ENCODE measurements around the gene SDE2. TPM values are rescaled to one million over a fixed set of nuclear protein-coding genes. Genes with fewer than 3 reads are reported as not detected.
"Not testable (repeated sequence)": the region's sequence is repeated elsewhere in the genome, so short reads cannot be mapped to it uniquely, and the experiment has no call there.

The SDE2 gene
- total RNA-seq, 2 donors from 2014 or later, result 11.1 to 18.7 TPM

DNA sequence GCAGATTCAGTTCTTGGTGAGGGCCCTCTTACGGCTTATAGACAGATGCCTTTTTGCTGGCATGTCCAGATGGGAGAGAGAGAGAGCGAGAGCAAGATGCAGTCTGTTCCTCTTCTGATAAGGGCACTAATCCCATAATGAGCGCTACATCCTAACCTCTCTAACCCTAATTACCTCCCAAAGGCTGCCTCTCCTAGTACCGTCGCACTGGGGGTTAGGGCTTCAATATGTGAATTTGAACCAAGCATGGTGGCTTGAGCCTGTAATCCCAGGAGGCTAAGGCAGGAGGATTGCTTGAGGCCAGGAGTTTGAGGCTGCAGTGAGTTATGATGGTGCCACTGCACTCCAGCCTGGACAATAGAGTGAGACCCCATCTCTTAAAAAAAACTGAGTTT, 10.5 kb upstream of the SDE2 start:
- DNase-seq, result no peak
- no peak for ATAC-seq
- intact Hi-C loops (cut with DNase I), result no loop called here

DNA sequence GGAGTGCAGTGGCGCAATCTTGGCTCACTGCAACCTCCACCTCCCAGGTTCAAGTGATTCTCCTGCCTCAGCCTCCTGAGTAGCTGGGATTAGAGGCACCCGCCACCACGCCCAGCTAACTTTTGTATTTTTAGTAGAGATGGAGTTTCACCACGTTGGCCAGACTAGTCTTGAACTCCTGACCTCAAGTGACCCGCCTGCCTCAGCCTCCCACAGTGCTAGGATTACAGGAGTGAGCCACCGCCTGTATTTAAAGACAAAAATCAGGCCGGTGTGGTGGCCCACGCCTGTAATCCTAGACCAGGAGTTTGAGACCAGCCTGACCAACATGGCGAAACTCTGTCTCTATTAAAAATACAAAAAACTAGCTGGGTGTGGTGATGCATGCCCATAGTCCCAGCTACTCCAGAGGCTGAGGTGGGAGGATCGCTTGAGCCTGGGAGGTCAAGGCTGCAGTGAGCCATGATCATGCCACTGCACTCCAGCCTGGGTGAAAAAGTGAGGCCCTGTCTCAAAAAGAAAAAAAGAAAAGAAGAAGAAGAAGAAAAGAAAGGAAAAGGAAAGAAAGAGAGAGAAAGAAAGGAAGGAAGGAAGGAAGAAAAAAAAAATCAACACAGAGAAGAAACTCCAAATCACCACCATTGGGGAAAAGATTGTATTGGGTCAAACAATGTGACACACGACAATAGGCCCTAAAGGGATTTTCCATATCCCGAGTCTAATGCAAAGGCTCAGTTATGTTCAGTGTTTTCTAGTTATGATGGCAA, 8.2 kb upstream of the SDE2 start:
- intact Hi-C loops (cut with DNase I); ATAC-seq; DNase-seq: not testable (repeated sequence)

DNA sequence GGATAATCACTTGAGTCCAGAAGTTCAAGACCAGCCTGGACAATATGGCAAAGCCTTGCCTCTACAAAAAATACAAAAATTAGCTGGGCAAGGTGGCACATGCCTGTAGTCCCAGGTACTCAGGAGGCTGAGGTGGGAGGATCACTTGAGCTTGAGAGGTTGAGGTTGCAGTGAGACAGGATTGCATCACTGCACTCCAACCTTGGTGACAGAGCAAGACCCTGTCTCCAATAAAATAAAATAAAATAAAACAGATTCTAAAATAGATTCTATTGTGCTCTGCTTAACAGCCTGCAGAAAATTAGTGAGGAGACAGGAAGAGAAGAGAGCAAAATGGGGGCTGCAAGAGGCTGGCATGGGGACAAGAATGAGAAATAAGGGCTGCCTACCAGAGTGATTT, 7.5 kb upstream of the SDE2 start:
- intact Hi-C loops (cut with DNase I), result no loop called here
- no peak for ATAC-seq
- no peak for DNase-seq

- intact Hi-C loops (cut with DNase I), result loop anchor here in 1 of 2 donors (5.0 kb wide), 1 partner anchor 108 kb away; no protein-coding TSS in a partner anchor
- no peak for ATAC-seq
- no peak for DNase-seq
Observed at GRCh38 chr1:226004396-226004795, 5.3 kb upstream of the SDE2 start.

DNA sequence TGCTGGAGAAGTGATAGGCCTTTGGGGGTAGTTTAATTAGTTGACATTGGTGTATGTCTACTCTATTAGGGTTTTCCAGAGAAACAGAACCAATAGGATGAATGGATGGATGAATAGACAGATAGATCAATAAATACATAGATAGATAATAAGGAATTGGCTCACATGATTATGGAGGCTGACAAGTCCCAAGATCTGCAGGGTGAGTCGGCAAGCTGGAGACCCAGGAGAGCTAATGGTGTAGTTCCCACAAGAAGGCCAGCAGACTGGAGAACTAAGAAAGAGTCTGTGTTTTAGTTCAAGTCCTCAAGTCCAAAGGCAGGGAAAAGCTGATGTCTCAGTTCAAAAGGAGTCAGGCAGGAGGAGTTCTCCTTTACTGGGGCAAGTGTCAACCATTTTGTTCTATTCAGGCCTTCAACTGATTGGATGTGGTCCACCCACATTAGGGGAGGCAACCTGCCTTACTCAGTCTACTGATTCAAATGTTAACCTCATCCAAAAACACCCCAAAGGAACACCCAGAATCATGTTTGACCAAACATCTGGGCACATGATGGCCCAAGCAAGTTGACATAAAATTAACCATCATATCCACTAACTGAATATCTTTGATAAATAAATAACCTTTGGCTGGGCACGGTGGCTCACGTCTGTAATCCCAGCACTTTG, 4.5 kb upstream of the SDE2 start:
- intact Hi-C loops (cut with DNase I), result loop anchor here in 1 of 2 donors (2.0 to 5.0 kb wide), 2 partner anchors 55 to 109 kb away; no protein-coding TSS in a partner anchor
- ATAC-seq (no peak), DNase-seq (no peak)

GRCh38 chr1:226002667-226003501, 3.7 kb upstream of the SDE2 start:
- ATAC-seq (peak in 1 of 2 donors; percentile 37), DNase-seq (peak; percentile 81)
- intact Hi-C loops (cut with DNase I), result loop anchor here in 1 of 2 donors (2.0 to 5.0 kb wide), 2 partner anchors 56 to 109 kb away; no protein-coding TSS in a partner anchor

- peak; percentile 83 for DNase-seq
- intact Hi-C loops (cut with DNase I), result loop anchor here in 1 of 2 donors (2.0 to 5.0 kb wide), 2 partner anchors 57 to 110 kb away; no protein-coding TSS in a partner anchor
- peak; percentile 3 to 32 for ATAC-seq
Observed at GRCh38 chr1:226001963-226002666, 3.0 kb upstream of the SDE2 start.

DNA sequence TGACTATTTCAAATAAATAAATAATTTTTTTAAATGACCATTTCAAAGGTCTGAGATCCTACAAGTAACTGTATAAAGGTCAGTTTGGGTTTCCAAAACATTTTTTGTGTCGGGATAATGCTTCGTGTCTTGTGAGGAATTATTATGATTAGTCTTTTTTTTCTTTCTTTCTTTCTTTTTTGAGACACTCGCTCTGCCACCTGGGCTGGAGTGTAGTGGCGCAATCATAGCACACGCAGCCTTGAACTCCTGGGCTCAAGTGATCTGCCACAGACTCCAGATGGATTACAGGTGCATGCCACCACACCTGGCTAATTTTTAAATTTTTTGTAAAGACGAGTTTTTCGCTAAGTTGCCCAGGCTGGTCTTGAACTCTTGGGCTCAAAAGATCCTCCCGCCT, 1.9 kb upstream of the SDE2 start:
- no peak for DNase-seq
- no peak for ATAC-seq
- intact Hi-C loops (cut with DNase I), result loop anchor here in 1 of 2 donors (5.0 kb wide), 1 partner anchor 111 kb away; no protein-coding TSS in a partner anchor

- intact Hi-C loops (cut with DNase I), result loop anchor here in 1 of 2 donors (5.0 kb wide), 1 partner anchor 112 kb away; no protein-coding TSS in a partner anchor
- DNase-seq, ATAC-seq: not testable (repeated sequence)
Observed at GRCh38 chr1:226000493-226001081, 1.4 kb upstream of the SDE2 start.

DNA sequence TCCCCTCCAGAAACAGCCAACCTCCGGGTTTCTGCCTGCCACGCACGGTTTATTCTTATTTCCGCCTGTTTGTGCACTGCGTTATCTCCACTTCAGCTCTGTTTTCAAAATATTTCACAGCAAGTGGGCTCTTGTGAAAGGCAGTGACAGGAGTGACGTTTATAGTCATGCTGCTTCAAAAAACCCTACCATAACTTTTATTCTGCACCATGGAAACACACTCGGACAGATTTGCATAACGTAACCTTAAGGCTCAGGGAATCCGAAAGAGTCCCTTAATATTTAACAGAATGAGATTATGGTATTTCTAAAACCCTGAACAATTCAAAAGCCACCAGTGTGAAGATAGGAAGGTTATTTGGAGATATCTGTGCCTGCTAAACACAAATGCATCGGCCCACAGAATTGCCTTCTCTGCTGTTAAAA, 782 bp upstream of the SDE2 start:
- intact Hi-C loops (cut with DNase I), result loop anchor here in 1 of 2 donors (5.0 kb wide), 1 partner anchor 112 kb away; no protein-coding TSS in a partner anchor
- peak in 1 of 2 donors; percentile 17 for ATAC-seq
- DNase-seq, result no peak

- no peak for DNase-seq
- intact Hi-C loops (cut with DNase I), result no loop called here
- peak; percentile 5 to 18 for ATAC-seq
Observed at GRCh38 chr1:225998560-225999226, 450 bp downstream of the SDE2 start.

DNA sequence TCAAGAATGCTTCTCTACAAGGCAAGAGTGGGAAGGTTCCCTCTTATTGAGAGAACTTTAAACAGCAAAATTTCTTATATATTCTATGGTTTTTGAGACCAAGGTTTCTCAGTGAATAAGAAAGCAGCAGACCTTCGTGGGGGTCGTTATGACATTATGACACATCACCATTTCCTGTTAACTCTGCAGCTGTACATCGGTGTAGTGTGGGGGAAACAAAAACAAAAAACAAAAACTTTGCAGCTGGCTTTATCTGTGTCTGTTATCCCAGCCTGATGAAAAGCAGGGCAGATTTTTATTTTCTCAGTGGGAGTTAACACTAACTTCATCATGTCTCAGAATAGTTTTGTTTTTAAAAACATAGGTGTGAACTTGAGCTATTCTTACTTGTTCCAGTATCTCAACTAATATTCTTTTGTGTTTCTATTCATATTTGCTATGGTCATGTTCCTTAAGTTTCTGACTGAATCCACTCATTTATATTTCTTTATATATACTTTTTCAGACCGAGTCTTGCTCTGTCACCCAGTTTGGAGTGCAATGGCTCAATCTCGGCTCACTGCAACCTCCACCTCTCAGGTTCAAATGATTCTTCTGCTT, 2.1 kb downstream of the SDE2 start:
- intact Hi-C loops (cut with DNase I), result no loop called here
- ATAC-seq (no peak), DNase-seq (no peak)

- ATAC-seq (no peak), DNase-seq (no peak)
- intact Hi-C loops (cut with DNase I), result no loop called here
Observed at GRCh38 chr1:225995919-225996864, 3.0 kb downstream of the SDE2 start.

GRCh38 chr1:225990705-225991464, 8.3 kb downstream of the SDE2 start:
- ATAC-seq (no peak), DNase-seq (no peak)
- intact Hi-C loops (cut with DNase I), result no loop called here

GRCh38 chr1:225987491-225988316, 11.4 kb downstream of the SDE2 start:
- intact Hi-C loops (cut with DNase I), result no loop called here
- DNase-seq (no peak), ATAC-seq (peak in 1 of 2 donors; percentile 23)

Measured in left cardiac atrium (tissue), 4 donors.